Ectodermal cell (in vitro differentiated cells): ENCODE results near the gene CARMIL3. TPM values are rescaled to one million over a fixed set of nuclear protein-coding genes. Genes with fewer than 3 reads are reported as not detected.
"Not testable (repeated sequence)": the region's sequence is repeated elsewhere in the genome, so short reads cannot be mapped to it uniquely, and the experiment has no call there.

Source experiments
- H3K27ac ChIP-seq: 2 replicates; pipeline ENCODE4 v1.7.0; 2013; ENCODE audit warnings: mild to moderate bottlenecking, low read depth, low read length; ENCODE audit not compliant: insufficient read depth, poor library complexity, severe bottlenecking
- H3K27me3 ChIP-seq: 2 replicates; pipeline ENCODE4 v1.7.0; 2013; ENCODE audit warnings: mild to moderate bottlenecking, low read length; ENCODE audit not compliant: insufficient read depth, control insufficient read depth, poor library complexity, severe bottlenecking
- H3K36me3 ChIP-seq: one replicate; pipeline ENCODE4 v1.7.0; 2013; ENCODE audit warnings: low read length; ENCODE audit not compliant: control insufficient read depth, insufficient read depth
- H3K4me1 ChIP-seq: one replicate; pipeline ENCODE4 v1.7.0; 2013; ENCODE audit warnings: low read length; ENCODE audit not compliant: control insufficient read depth, insufficient read depth
- H3K4me3 ChIP-seq: 2 replicates; pipeline ENCODE4 v1.7.0; 2013; ENCODE audit warnings: low read depth, low read length, control low read depth; ENCODE audit not compliant: insufficient read depth
- H3K9me3 ChIP-seq: 2 replicates; pipeline ENCODE4 v1.7.0; 2013; ENCODE audit warnings: mild to moderate bottlenecking, low read length, moderate library complexity; ENCODE audit not compliant: control insufficient read depth
- WGBS, 2 experiments: methylation state at CpG; one replicate each; pipeline ENCODE4 v1.1.7; 2013; ENCODE audit warnings: missing lambda C conversion rate in 2 of 2; 5-methylcytosine and 5-hydroxymethylcytosine counted together
- polyA plus RNA-seq, 4 experiments: library from polyadenylated mRNA; stranded (reverse); fragments of 50-300 nt; gene quantifications; one replicate each; pipeline ENCODE4 v1.2.3, GENCODE V29; 2013

Gene CARMIL3, protein sequence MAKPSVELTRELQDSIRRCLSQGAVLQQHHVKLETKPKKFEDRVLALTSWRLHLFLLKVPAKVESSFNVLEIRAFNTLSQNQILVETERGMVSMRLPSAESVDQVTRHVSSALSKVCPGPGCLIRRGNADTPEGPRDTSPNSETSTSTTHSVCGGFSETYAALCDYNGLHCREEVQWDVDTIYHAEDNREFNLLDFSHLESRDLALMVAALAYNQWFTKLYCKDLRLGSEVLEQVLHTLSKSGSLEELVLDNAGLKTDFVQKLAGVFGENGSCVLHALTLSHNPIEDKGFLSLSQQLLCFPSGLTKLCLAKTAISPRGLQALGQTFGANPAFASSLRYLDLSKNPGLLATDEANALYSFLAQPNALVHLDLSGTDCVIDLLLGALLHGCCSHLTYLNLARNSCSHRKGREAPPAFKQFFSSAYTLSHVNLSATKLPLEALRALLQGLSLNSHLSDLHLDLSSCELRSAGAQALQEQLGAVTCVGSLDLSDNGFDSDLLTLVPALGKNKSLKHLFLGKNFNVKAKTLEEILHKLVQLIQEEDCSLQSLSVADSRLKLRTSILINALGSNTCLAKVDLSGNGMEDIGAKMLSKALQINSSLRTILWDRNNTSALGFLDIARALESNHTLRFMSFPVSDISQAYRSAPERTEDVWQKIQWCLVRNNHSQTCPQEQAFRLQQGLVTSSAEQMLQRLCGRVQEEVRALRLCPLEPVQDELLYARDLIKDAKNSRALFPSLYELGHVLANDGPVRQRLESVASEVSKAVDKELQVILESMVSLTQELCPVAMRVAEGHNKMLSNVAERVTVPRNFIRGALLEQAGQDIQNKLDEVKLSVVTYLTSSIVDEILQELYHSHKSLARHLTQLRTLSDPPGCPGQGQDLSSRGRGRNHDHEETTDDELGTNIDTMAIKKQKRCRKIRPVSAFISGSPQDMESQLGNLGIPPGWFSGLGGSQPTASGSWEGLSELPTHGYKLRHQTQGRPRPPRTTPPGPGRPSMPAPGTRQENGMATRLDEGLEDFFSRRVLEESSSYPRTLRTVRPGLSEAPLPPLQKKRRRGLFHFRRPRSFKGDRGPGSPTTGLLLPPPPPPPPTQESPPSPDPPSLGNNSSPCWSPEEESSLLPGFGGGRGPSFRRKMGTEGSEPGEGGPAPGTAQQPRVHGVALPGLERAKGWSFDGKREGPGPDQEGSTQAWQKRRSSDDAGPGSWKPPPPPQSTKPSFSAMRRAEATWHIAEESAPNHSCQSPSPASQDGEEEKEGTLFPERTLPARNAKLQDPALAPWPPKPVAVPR (N-terminal part only)
- polyA plus RNA-seq (2013, experiment 1 of 4) = 2.8 TPM
- polyA plus RNA-seq (2013, experiment 2 of 4) = 1.9 TPM
- 1.9 TPM for polyA plus RNA-seq (2013, experiment 3 of 4)
- polyA plus RNA-seq (2013, experiment 4 of 4) = 2.2 TPM

- 0% methylated on average over 92 of the region's 92 CpGs for WGBS, 2 experiments
- peaks cover 5% of the 10 kb centered on the region for H3K4me1 ChIP-seq
- no peaks in the 10 kb centered on the region for H3K9me3 ChIP-seq
- H3K4me3 ChIP-seq = peak within 1 kb of the TSS; percentile 70
- no peaks in the 10 kb centered on the region for H3K36me3 ChIP-seq
- no peak within 1 kb of the TSS for H3K27ac ChIP-seq
- peaks cover 16% of the 10 kb centered on the region for H3K27me3 ChIP-seq
These were observed at the start of gene CARMIL3 for GRCh38 chr14:24051789-24052655. TSS of gene CARMIL3 (plus strand) at chr14:24052009. CDS start at chr14:24052154, 145 bp downstream.

- 15 to 22% methylated on average over 5 to 6 of the region's 15 CpGs for WGBS, 2 experiments
- not testable (repeated sequence) for H3K27ac ChIP-seq, H3K27me3 ChIP-seq, H3K9me3 ChIP-seq, H3K36me3 ChIP-seq, H3K4me3 ChIP-seq, H3K4me1 ChIP-seq
These were observed 45.4 kb upstream of the CARMIL3 start for GRCh38 chr14:24006471-24006816.

DNA sequence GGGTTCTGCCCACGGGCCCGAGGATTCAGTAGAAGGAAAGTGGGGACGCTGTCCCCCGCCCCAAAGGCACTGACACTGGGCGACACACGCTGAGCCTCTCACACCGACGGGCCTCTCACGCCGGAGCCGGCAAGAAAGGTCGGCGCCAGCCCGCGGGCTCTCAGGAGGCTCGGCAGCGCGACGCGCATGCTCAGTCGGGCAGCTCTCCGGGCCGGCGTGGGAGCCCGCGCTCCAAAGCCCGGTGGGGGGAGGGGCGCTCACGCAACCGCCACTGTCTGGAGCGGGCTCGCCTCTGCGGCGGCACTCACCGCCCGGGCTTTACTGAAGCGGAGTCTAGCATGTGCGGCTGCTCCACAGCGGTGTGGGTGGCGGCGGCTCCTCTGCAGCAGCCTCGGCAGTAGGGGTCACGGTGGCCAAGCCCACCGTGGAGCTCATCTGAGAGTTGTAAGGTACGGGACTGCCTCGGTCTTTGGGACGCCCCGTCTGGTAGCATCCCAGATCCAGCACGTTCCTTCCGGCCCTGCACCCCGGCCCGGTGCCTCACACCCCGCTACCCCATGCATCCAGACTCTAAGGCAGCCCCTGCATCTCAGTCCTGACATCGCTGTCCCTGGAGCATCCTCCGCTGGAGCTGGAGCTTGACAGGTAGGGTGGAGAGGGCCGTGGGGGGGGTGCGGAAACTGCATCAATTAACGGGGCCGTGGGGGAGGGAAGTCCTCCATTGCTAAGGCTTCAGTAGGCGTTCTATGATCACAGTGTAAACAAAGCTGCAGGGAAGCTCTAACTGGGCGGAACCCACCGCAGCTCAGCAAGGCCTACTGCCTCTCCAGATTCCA, 44.8 kb upstream of the CARMIL3 start:
- not testable (repeated sequence) for H3K27ac ChIP-seq, H3K27me3 ChIP-seq, H3K4me3 ChIP-seq, H3K36me3 ChIP-seq, H3K4me1 ChIP-seq, H3K9me3 ChIP-seq
- 10 to 14% methylated on average over 44 to 53 of the region's 62 CpGs for WGBS, 2 experiments

- no peaks in the 10 kb centered on the region for H3K9me3 ChIP-seq
These were observed 40.8 kb upstream of the CARMIL3 start for GRCh38 chr14:24011051-24011450.

DNA sequence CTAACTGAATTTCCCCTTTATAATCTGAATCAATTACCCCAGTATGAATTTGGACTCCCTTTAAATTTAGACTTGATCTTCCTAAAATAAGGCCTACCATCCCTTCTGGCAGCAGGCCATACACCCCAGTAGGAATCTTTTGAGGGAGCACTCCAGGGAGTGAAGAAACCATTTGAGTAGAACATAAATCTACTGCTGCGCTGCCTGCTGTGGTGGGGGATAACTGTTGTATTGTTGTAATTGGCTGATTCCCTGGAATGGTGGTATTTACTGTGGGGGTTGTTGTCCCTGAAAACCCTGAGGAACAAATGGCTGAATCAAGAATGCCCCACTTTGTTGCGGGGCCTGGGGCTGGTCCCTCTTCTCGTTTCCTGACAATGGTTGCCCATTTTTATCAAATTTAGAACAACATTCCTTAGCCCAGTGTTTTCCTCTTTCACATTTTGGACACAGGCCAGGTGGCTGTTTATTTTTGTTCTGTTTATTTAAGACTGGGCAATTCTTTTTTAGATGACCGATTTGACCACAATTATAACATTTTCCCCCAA, 39.0 kb upstream of the CARMIL3 start:
- H3K9me3 ChIP-seq, H3K27ac ChIP-seq, H3K4me1 ChIP-seq, H3K4me3 ChIP-seq, H3K27me3 ChIP-seq, H3K36me3 ChIP-seq: not testable (repeated sequence)
- 37 to 52% methylated on average over 4 of the region's 4 CpGs for WGBS, 2 experiments

More at GRCh38 chr14:24011051-24011450, 40.8 kb upstream of the CARMIL3 start:
- H3K4me3 ChIP-seq = no peak overlapping the region
- H3K36me3 ChIP-seq = no peaks in the 10 kb centered on the region
- WGBS, 2 experiments = 70 to 71% methylated on average over 2 of the region's 2 CpGs
- H3K27me3 ChIP-seq = no peaks in the 10 kb centered on the region
- peaks cover 3% of the 10 kb centered on the region for H3K4me1 ChIP-seq
- no peak overlapping the region for H3K27ac ChIP-seq

DNA sequence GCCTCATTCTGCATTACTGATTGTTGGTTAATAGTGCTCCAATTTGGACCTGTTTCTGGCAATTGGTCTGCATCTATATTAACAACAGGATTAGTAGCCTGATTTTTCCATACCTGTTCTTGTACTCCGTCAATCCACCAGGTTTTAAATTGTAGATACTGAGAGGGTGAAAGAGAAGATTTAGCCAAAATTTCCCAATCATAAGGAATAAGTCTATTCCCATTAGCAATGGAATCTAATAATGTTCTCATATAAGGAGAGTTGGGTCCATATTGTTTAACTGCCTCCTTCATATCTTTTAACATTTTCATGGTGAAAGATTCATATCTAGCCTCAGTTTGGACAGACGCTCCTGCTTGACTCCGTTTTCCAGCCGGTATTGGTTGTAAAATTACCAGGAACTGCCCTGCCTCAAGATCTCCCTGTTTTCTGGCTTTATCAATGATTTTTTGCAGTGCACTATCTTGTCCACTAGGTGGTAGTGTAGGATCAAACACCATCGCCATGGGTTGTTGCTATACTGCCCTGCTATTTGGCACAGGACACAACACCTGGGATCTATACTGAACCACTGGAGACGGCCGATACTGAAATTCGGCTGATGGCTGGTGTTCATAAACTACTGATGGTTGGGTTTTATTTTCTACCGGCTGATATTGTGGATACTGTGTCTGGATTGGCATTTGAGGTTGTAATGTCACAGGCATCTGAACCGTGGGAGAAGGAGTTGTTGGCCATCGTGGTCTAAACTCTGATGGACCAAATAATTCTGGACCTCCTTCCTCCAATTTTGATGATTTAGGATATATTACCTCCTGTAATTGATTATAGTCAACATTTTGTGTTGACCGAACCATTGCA, 37.9 kb upstream of the CARMIL3 start:
- H3K9me3 ChIP-seq = no peaks in the 10 kb centered on the region
- 43 to 50% methylated on average over 11 to 12 of the region's 12 CpGs for WGBS, 2 experiments
- no peak overlapping the region for H3K27ac ChIP-seq

GRCh38 chr14:24015745-24016144, 36.1 kb upstream of the CARMIL3 start:
- not testable (repeated sequence) for H3K36me3 ChIP-seq, H3K9me3 ChIP-seq, H3K27me3 ChIP-seq, H3K4me1 ChIP-seq, H3K27ac ChIP-seq, H3K4me3 ChIP-seq
- WGBS, 2 experiments = 93 to 94% methylated on average over 6 of the region's 6 CpGs

More for the DNA sequence above, 37.9 kb upstream of the CARMIL3 start:
- H3K36me3 ChIP-seq = no peaks in the 10 kb centered on the region
- peaks cover 3% of the 10 kb centered on the region for H3K4me1 ChIP-seq
- no peak overlapping the region for H3K4me3 ChIP-seq
- H3K27me3 ChIP-seq = no peaks in the 10 kb centered on the region

DNA sequence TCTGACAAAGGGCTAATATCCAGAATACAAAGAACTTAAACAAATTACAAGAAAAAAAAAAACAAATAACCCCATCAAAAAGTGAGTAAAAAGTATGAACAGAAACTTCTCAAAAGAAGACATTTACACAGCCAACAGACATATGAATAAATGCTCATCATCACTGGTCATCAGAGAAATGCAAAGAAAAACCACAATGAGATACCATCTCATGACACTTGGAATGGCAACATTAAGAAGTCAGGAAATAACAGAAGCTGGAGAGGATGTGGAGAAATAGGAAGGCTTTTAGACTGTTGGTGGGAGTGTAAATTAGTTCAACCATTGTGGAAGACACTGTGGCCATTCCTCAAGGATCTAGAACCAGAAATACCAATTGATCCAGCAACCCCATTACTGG, 32.8 kb upstream of the CARMIL3 start:
- not testable (repeated sequence) for H3K27me3 ChIP-seq, H3K27ac ChIP-seq, H3K4me3 ChIP-seq, H3K4me1 ChIP-seq, H3K36me3 ChIP-seq, H3K9me3 ChIP-seq
